ENCODE data around the gene SYT12. TPM values are rescaled to one million over a fixed set of nuclear protein-coding genes. Genes with fewer than 3 reads are reported as not detected.

Gene SYT12
- total RNA-seq, 1 donor from 2014 or later, result 0.34 TPM

DNA sequence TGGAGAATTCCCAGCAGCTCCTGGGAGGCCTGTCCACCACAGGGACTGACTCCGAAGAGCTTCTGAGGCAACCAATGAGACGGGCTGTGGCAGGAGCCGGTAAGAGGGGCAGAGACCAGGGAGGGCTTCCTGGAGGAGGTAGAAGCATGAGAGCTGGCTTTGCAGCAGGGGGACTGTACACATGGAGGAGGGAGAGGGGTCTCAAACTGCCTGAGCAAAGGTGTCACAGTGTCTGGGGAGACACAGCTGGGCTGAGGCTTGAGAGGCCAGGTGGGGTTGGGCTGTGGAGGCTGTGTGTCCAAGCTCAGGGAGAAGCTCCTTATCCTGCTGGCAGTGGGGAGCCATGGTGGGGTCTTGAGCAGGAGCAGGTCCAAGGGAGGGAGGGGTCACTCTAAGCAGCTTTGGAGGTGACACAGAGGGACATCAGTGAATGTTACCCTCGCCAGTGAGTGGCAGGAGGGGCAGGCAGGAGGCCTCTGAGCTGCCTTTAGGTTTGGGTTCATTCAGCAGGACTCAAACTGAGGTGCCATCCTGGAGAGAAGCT, 29.1 kb downstream of the SYT12 start:
- Histone ChIP-seq H3K4me1 (ENCODE audit: insufficient read depth, low read length) (peaks cover 31% of the 10 kb centered on the region), H4K20me1 (ENCODE audit: insufficient read depth, low read length) (no peaks in the 10 kb centered on the region), H2AFZ (ENCODE audit: low read depth, low read length) (no peak overlapping the region), H3K4me3 (ENCODE audit: insufficient read depth, low read depth, low read length) (no peak overlapping the region), H3K9me3 (ENCODE audit: insufficient read depth, low read depth, low read length) (no peaks in the 10 kb centered on the region), H3K27me3 (ENCODE audit: insufficient read depth, low read length) (no peaks in the 10 kb centered on the region), H3K27ac (ENCODE audit: low read depth, low read length) (no peak overlapping the region), H3K79me2 (ENCODE audit: insufficient read depth, low read length) (peaks cover under 1% of the 10 kb centered on the region), H3K36me3 (ENCODE audit: insufficient read depth, low read length) (no peaks in the 10 kb centered on the region), H3K4me2 (ENCODE audit: low read length) (no peak overlapping the region), H3K9ac (ENCODE audit: low read length) (no peak overlapping the region)
- Mint-ChIP-seq H3K4me3 (ENCODE audit: unreplicated experiment) (no peak overlapping the region), H3K27ac (ENCODE audit: unreplicated experiment) (no peak overlapping the region), H3K9me3 (ENCODE audit: unreplicated experiment) (no peaks in the 10 kb centered on the region), H3K4me1 (ENCODE audit: low read depth, unreplicated experiment) (peaks cover 12% of the 10 kb centered on the region), H3K27me3 (ENCODE audit: low read depth, unreplicated experiment) (peaks cover 13% of the 10 kb centered on the region), H3K36me3 (ENCODE audit: low read depth, unreplicated experiment) (no peaks in the 10 kb centered on the region)
- FAIRE-seq, result no peak
- no peak for DNase-seq (ENCODE audit: low read depth)
- TF ChIP-seq, protein P1, sequence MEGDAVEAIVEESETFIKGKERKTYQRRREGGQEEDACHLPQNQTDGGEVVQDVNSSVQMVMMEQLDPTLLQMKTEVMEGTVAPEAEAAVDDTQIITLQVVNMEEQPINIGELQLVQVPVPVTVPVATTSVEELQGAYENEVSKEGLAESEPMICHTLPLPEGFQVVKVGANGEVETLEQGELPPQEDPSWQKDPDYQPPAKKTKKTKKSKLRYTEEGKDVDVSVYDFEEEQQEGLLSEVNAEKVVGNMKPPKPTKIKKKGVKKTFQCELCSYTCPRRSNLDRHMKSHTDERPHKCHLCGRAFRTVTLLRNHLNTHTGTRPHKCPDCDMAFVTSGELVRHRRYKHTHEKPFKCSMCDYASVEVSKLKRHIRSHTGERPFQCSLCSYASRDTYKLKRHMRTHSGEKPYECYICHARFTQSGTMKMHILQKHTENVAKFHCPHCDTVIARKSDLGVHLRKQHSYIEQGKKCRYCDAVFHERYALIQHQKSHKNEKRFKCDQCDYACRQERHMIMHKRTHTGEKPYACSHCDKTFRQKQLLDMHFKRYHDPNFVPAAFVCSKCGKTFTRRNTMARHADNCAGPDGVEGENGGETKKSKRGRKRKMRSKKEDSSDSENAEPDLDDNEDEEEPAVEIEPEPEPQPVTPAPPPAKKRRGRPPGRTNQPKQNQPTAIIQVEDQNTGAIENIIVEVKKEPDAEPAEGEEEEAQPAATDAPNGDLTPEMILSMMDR (IDR thresholded peaks at IDR 0.05; ENCODE audit: insufficient read depth, low read depth, low read length), result no peak
- TF ChIP-seq EZH2 (IDR thresholded peaks at IDR 0.05; ENCODE audit: insufficient read depth, low read length), result no peak

DNA sequence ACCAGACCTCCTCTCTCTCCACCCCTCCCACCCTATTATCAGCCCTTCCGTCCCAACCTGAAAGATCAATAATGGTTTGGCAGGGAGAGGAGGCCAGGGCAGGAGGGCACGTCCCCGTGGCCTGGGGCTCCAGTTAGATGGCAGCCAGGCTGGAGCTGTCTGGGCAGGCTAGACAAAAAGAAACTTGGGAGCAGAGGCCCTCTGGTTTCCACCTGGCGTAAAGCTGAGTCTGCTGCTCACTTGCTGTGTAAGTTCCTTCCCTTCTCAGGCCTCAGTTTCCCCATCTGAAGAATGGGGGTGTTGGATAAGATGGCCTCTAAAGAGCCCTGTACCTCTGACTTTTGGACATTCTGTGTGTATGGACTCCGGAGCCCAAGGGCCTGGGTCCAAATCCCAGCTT, 30.0 kb downstream of the SYT12 start:
- Histone ChIP-seq H3K9me3 (ENCODE audit: insufficient read depth, low read depth, low read length) (no peaks in the 10 kb centered on the region), H3K4me3 (ENCODE audit: insufficient read depth, low read depth, low read length) (no peak overlapping the region), H3K4me1 (ENCODE audit: insufficient read depth, low read length) (peaks cover 36% of the 10 kb centered on the region), H3K79me2 (ENCODE audit: insufficient read depth, low read length) (peaks cover 4% of the 10 kb centered on the region), H4K20me1 (ENCODE audit: insufficient read depth, low read length) (no peaks in the 10 kb centered on the region), H3K36me3 (ENCODE audit: insufficient read depth, low read length) (no peaks in the 10 kb centered on the region), H2AFZ (ENCODE audit: low read depth, low read length) (no peak overlapping the region), H3K27me3 (ENCODE audit: insufficient read depth, low read length) (no peaks in the 10 kb centered on the region), H3K9ac (ENCODE audit: low read length) (no peak overlapping the region), H3K27ac (ENCODE audit: low read depth, low read length) (no peak overlapping the region), H3K4me2 (ENCODE audit: low read length) (no peak overlapping the region)
- TF ChIP-seq, protein P1 (IDR thresholded peaks at IDR 0.05; ENCODE audit: insufficient read depth, low read depth, low read length), result no peak
- no peak for TF ChIP-seq EZH2 (IDR thresholded peaks at IDR 0.05; ENCODE audit: insufficient read depth, low read length)
- Mint-ChIP-seq H3K27ac (ENCODE audit: unreplicated experiment) (no peak overlapping the region), H3K9me3 (ENCODE audit: unreplicated experiment) (no peaks in the 10 kb centered on the region), H3K27me3 (ENCODE audit: low read depth, unreplicated experiment) (peaks cover 13% of the 10 kb centered on the region), H3K4me1 (ENCODE audit: low read depth, unreplicated experiment) (peaks cover 12% of the 10 kb centered on the region), H3K4me3 (ENCODE audit: unreplicated experiment) (no peak overlapping the region), H3K36me3 (ENCODE audit: low read depth, unreplicated experiment) (no peaks in the 10 kb centered on the region)
- DNase-seq (ENCODE audit: low read depth) (no peak), FAIRE-seq (no peak)

DNA sequence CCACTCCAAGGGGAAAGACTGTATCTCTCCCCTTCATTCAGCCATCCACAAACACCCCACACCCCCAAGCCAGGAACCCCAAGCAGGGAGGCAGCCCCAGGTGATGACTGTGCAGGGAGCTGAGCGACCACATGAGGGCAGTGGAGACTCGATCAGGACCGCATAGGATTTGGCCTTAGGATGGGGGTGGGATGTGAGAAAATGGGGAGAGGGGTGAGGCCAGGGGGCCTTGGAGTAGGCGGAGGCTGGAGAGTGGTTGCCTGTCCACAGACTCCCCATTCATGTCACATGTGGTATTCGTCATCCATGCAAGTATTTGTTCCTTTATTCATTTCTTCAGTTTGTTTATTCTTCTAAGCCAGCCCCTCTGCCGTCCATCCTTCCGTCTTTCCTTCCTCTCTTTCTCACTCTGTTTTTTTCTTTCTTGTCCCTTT, 31.0 kb downstream of the SYT12 start:
- H3K4me1 ChIP-seq (ENCODE audit: insufficient read depth, low read length), result peaks cover 36% of the 10 kb centered on the region
- H3K4me3 ChIP-seq (ENCODE audit: insufficient read depth, low read depth, low read length), result no peak overlapping the region
- H3K27me3 ChIP-seq (ENCODE audit: insufficient read depth, low read length), result no peaks in the 10 kb centered on the region
- Mint-ChIP-seq H3K36me3 (ENCODE audit: low read depth, unreplicated experiment) (peaks cover 2% of the 10 kb centered on the region), H3K27ac (ENCODE audit: unreplicated experiment) (peak overlapping the region; percentile 77), H3K4me1 (ENCODE audit: low read depth, unreplicated experiment) (peaks cover 12% of the 10 kb centered on the region), H3K27me3 (ENCODE audit: low read depth, unreplicated experiment) (peaks cover 13% of the 10 kb centered on the region), H3K4me3 (ENCODE audit: unreplicated experiment) (no peak overlapping the region), H3K9me3 (ENCODE audit: unreplicated experiment) (no peaks in the 10 kb centered on the region)
- no peaks in the 10 kb centered on the region for H3K36me3 ChIP-seq (ENCODE audit: insufficient read depth, low read length)
- peak overlapping the region; percentile 12 for H2AFZ ChIP-seq (ENCODE audit: low read depth, low read length)
- H3K79me2 ChIP-seq (ENCODE audit: insufficient read depth, low read length), result peaks cover 4% of the 10 kb centered on the region
- TF ChIP-seq EZH2 (IDR thresholded peaks at IDR 0.05; ENCODE audit: insufficient read depth, low read length), result no peak
- TF ChIP-seq, protein P1 (IDR thresholded peaks at IDR 0.05; ENCODE audit: insufficient read depth, low read depth, low read length), result peak; percentile 69
- no peaks in the 10 kb centered on the region for H3K9me3 ChIP-seq (ENCODE audit: insufficient read depth, low read depth, low read length)
- peak overlapping the region; percentile 88 for H3K4me2 ChIP-seq (ENCODE audit: low read length)
- no peak for FAIRE-seq
- no peaks in the 10 kb centered on the region for H4K20me1 ChIP-seq (ENCODE audit: insufficient read depth, low read length)
- peak overlapping the region; percentile 91 for H3K27ac ChIP-seq (ENCODE audit: low read depth, low read length)
- H3K9ac ChIP-seq (ENCODE audit: low read length), result peak overlapping the region; percentile 80
- DNase-seq (ENCODE audit: low read depth), result peak; percentile 41

Data from astrocyte (in vitro differentiated cells and primary cell).